NB4 (cell line): ENCODE results near the gene SLC12A2.

Experiments
- POLR2A ChIP-seq: IDR thresholded peaks from 2 replicates; pipeline ENCODE4 v1.6.1; 2011; ENCODE audit warnings: mild to moderate bottlenecking; ENCODE audit not compliant: insufficient read length; ENCODE audit errors: extremely low read depth
- TF ChIP-seq, protein P1 (sequence below): IDR thresholded peaks from one replicate; pipeline ENCODE4 v1.5.1; 2012; ENCODE audit warnings: low read depth, low read length

DNA sequence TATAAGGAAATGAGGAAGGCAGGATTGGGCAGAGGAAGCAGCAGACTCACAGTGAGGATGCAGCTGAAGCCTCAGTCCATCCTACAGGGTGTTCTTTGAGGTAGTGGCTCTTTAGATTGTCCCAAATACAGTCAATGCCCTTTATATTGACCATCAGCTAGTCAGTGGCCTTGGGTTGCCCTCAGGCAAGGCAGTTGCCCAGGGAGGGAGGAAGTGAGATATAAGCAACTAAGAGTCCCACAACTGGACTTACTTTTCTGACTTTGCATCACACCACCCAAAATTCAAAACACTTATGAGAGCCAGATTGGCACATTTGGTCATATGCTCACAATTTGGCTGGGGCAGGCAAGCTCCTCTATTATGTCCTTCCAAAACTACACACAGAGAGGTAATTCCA is 9.4 kb upstream of the SLC12A2 start:
- TF ChIP-seq, protein P1, sequence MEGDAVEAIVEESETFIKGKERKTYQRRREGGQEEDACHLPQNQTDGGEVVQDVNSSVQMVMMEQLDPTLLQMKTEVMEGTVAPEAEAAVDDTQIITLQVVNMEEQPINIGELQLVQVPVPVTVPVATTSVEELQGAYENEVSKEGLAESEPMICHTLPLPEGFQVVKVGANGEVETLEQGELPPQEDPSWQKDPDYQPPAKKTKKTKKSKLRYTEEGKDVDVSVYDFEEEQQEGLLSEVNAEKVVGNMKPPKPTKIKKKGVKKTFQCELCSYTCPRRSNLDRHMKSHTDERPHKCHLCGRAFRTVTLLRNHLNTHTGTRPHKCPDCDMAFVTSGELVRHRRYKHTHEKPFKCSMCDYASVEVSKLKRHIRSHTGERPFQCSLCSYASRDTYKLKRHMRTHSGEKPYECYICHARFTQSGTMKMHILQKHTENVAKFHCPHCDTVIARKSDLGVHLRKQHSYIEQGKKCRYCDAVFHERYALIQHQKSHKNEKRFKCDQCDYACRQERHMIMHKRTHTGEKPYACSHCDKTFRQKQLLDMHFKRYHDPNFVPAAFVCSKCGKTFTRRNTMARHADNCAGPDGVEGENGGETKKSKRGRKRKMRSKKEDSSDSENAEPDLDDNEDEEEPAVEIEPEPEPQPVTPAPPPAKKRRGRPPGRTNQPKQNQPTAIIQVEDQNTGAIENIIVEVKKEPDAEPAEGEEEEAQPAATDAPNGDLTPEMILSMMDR = no peak
- TF ChIP-seq POLR2A = no peak
